HT-29 (cell line): ENCODE measurements around the gene CTAGE9. TPM values are rescaled to one million over a fixed set of nuclear protein-coding genes. Genes with fewer than 3 reads are reported as not detected.
"Not testable (repeated sequence)": the region's sequence is repeated elsewhere in the genome, so short reads cannot be mapped to it uniquely, and the experiment has no call there.

Source experiments
- DNase-seq: peaks from one replicate; pipeline ENCODE4 v3.0.0-alpha.2; 2015; ENCODE audit warnings: low spot score
- total RNA-seq: library from RNA; depleted of rRNA; stranded (reverse); fragments of >200 nt; shearing (Covaris generic); gene quantifications from 2 replicates; pipeline ENCODE4 v1.2.3, GENCODE V29; 2014; rRNA removed

Gene CTAGE9, protein sequence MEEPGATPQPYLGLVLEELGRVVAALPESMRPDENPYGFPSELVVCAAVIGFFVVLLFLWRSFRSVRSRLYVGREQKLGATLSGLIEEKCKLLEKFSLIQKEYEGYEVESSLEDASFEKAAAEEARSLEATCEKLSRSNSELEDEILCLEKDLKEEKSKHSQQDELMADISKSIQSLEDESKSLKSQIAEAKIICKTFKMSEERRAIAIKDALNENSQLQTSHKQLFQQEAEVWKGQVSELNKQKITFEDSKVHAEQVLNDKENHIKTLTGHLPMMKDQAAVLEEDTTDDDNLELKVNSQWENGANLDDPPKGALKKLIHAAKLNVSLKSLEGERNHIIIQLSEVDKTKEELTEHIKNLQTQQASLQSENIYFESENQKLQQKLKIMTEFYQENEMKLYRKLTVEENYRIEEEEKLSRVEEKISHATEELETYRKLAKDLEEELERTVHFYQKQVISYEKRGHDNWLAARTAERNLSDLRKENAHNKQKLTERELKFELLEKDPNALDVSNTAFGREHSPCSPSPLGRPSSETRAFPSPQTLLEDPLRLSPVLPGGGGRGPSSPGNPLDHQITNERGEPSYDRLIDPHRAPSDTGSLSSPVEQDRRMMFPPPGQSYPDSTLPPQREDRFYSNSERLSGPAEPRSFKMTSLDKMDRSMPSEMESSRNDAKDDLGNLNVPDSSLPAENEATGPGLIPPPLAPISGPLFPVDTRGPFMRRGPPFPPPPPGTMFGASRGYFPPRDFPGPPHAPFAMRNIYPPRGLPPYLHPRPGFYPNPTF
- not detected in 2 replicates for total RNA-seq

DNA sequence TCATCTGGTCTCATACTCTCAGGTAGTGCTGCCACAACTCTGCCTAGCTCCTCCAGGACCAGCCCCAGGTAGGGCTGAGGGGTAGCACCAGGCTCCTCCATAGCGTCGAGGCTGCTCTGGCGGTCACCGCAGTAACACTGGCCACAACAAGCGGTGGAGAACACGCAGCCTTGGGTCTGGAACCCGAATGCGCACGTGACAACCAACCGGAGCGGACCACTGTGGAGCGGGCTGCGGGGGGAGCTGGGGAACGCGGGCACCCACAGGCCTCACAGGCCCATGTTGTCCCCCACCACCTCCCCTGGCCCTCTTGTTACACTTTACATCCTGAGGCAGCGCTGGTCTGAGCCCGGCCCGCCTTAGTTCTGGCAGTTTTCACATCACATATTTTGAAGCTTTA lies at the start of gene CTAGE9:
Gene CTAGE9 (minus strand): TSS at position 101 of the 400 bp plus-strand sequence. CDS start 0 bp downstream, at position 101.
- not testable (repeated sequence) for DNase-seq

DNA sequence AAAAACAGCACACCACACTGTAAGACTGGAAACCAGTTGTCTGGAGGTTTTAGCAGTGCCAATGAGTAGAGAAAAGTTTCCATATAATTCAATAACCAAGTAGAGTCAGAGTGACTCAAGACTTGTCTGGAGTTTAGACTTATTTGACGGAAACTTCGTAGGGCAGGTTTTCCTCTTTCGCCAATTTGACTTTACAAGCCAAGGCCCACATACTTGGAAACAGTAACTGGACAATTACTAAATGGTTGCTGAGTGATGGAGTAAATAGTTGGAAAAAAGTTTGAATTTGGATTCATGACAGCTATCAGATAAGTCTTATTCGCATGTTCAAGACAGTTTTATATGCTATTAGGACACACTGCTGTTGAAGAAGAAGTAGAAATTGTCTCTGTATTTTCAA lies 48.1 kb upstream of the CTAGE9 start:
- no peak for DNase-seq

DNA sequence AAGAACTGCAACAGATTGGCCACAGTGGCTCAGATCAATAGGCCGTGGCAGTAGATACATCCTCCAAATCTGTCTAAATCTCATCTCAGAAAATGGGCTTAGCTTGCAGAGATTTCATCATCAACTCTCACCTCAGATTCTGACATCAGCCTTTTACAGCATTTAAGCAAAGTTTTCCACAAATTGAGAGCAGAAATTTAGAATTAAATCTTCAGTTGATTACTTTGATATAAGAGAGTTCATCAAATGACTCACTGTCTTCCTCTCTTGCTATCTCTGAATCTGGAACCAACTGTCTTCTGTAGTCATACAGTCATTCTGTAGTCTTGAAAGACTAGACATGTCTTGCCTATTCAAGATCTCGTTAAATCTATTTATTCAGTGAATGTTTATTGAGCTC lies 45.2 kb upstream of the CTAGE9 start:
- no peak for DNase-seq

DNA sequence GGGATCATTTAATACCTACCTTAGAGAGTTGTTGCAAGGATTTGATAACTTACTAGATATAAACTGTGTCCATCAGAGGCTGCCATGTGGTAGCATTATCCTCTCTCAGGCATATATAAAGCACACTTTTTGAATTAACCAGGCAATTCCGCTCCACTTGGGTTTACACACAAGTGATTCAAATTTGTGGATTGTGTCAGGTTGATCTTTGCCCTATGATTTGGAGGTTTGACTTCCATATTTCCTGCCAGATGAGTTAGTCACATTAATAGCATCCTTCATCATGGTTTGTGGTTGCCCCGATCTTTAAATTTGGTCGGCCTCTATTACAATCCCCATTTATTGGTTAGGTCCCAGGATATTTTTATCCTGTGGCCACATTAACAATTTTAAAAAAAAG lies 44.8 kb upstream of the CTAGE9 start:
- no peak for DNase-seq

DNA sequence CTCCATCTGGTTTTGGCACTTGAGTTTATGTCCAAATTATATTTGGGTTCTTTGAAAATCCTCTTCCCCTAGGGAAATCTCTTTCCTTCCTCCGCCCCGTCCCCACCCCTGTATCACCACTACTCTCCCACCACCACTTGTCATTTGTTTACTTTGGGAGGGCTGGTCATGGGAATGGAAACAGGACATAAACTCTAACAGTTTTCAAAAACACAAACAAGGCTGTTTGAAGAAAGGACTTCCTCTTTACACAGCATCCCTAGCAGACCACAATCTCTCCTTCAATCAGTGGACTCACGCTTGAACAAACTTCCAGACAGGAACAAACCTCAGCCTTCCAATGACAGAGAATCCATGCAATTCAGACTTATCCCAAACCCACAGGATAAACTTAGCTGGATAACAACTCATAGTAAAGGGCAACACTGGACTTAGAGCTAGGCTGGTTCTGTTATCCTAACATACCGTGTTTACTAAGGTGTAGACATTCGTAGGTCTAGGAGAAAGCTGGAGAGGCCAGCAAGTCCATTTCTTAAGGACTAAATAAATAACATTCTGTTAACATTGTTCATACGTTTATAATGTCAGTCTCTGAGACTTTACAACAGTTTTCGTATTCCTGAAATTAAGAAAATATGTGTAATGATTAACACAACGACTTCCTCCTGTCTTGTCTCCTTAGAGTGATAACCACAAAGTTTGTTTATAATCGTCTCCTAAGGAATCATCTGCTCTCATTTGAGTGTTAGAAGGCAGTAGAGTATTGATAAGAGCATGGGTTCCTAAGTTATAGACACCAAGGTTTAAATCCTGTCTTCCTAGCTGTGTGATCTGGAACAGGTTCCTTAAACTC lies 44.1 kb upstream of the CTAGE9 start:
- no peak for DNase-seq

DNA sequence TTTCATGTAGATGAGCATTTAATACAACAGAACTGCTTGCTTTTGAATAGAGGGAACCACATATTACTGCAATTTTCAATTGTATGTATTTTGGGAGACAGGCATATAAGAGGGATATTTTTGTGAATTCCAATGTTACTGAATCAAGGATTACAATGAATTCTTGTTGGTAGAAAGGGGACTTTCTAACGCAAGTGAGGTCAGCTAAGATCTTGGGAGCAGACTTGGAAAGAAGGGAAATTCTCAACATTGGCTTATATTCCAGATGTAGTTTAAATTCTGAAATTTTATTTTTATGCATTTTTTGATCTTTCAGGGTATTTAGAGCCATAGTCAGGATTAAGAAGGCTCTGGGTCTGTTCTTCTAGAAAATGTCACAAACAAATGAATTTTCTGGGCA lies 43.3 kb upstream of the CTAGE9 start:
- no peak for DNase-seq

DNA sequence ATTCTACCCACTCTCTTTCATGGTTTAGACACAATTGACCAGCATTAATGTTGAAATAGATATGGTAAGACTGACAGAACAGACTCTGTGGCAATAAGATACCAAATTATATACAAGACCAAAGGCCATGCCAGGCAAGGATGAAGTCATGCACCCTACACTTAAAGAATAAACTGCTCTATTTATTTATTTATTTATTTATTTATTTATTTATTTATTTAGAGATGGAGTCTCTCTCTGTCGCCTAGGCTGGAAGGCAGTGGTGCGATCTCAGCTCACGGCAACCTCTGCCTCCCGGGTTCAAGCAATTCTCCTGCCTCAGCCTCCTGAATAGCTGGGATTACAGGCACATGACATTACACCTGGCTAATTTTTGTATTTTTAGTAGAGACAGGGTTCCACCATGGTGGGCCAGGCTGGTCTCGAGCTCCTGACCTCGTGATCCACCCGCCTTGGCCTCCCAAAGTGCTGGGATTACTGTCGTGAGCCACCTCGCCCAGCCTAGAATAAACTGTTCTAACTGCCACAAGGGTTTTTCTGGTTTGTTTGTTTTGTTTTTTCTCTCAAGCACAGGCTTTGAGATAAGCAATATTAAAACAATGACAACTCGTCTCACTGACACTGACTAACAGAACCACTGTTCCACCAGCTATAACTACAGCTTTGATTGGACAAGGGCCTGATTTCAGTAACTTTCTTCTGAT lies 40.3 kb upstream of the CTAGE9 start:
- DNase-seq: not testable (repeated sequence)

DNA sequence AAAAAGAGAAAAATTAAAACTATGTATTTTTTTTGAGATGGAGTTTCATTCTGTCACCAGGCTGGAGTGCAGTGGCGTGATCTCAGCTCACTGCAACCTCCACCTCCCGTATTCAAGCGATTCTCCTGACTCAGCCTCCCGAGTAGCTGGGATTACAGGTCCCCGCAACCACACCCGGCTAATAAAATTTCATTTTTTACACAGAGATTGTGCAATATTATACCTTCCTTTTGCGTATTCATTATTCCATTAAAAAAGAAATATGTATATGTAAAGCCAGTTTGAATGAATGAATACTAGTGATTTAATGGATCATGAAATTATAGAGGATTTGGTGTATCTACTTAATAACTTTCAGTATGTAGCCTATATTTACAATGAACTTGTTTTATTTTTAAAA lies 38.2 kb upstream of the CTAGE9 start:
- DNase-seq: no peak

DNA sequence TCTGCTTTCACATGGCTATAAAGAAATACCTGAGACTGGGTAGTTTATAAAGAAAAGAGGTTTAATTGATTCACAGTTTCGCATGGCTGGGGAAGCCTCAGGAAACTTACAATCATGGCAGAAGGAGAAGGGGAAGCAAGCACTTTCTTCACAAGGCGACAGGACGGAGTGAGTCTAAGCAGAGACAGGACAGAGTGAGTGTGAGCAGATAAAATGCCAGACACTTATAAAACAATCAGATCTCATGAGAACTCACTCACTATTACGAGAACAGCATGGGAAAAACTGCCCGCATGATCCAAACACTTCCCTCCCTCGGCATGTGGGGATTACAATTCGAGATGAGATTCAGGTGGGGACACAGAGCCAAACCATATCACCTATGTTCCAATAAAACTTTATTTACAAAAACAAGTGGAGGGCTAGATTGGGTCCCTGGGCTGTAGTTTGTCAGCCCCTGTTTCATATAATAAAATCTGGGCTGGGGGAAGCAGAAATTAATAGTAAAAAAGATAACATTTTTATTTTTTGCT lies 37.1 kb upstream of the CTAGE9 start:
- DNase-seq: no peak

DNA sequence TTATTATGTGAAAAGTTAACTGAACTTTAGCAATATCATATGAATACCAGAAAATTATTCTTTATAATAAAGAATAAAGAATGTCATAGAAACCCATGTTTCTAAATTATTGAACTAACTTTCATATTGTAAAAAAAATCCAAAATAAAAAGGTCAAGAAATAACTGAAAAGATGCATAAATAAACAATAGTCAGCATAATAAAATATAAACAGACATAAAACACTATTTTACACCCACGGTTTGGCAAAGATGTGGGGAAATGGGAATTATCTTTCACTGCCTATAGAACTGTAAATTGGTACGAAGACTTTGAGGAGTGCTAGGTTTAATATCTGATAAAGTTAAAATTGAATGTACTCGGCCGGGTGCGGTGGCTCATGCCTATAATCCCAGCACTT lies 34.7 kb upstream of the CTAGE9 start:
- no peak for DNase-seq

DNA sequence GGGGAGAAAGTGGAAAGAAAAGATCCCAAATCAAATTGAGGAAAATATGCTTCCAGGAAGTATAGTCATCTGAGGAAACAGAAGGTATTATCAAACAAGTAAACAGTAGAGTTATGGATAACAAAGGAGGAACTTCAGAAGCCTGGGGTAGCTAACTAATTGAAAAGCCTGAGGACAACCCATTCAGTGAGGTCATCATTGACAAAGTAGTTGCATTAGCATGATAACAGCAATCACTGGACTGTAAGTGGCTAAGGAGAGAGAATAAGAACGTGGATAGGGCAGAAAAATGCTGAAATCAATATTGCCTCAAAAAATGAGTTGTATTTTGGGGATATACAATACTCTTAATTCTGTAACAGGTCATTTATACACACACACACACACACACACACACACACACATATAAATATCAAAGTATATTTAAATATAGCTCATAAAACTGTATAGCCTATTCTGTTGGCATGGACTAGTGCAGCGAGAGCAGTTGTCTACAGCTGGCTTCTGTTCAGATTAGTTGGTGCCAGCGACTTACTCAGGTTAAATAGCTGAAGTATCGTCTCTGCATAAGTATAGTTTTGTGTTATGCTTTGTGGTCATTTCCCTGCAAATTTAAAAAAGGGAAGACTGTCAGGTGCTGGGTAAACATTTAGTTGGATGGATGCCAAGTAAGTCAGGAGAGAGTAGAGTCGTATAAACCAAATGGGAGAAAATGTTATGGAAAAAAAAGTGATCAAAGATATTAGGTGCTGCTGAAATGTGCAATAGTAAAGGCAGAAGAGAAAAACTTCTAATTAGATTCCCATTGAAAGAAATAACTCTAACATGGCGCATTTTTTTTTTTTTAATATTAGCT lies 33.8 kb upstream of the CTAGE9 start:
- peak; percentile 8 for DNase-seq

DNA sequence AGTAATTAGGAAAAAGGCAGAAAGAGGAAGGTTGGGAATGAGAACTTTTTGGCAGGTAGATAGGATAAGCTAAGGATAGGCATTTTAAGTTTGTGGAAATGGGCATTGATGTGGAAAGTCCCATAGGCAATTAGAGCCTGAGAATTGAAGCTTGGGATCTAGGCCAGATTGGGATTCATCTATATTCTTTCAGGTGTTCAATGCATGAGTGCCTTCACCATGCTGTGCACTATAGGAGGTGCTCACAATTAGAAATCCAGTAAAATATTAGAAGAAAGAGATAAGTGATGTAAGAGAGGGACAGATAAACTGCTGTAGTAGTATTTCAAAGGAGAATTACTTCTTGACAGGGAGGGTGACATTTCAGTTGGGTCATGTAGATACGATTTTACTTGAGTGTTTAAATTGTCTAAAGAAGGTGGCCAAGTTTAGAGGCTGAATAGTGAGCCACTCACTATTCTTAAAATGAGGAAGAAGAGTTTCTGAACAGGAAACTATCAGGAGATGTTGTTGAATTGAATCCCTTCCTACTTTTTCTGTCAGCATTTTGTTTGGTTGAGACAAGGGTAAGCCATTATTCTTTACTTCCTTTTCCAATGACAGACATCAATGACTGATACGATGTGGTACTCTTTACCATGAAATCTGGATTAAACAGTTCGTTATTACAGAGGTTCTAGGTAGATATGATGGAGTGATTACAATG lies 31.0 kb upstream of the CTAGE9 start:
- no peak for DNase-seq

DNA sequence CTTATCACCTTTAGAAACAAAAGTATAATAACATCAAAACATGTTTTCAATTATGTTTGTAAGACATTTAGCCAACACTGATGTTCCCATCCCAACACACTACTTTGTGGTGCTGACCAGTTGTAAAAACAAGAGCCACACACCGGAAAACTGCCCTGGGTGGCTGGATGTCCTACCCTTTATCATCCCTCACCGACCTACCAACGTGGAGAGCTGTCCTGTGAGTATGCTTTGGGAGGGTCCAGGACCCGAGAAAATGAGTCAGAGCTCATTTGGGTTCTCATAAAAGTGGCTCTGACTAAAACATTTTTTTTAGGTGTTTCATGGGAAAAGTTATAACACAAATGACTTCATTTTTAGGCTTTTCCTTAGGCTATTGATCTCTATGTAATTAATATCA lies 29.3 kb upstream of the CTAGE9 start:
- DNase-seq: no peak

DNA sequence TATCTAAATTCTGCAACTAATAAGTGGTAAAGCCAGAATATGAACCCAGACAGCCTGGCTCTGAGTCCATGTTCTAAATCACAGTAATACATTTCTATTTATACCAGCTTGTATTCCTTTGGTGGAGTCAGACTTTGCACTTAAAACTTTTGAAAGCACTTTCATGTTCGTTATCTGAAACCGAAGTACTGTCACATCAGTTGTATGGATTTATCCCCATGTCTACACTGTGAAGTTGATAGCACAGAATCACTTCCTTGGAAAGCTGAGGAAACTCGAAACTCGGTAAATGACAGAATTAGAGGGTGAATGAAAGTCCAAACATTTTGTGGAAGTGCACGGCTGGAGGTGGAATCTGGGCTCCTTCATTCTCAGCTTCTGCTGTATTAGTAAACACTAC lies 28.3 kb upstream of the CTAGE9 start:
- no peak for DNase-seq

DNA sequence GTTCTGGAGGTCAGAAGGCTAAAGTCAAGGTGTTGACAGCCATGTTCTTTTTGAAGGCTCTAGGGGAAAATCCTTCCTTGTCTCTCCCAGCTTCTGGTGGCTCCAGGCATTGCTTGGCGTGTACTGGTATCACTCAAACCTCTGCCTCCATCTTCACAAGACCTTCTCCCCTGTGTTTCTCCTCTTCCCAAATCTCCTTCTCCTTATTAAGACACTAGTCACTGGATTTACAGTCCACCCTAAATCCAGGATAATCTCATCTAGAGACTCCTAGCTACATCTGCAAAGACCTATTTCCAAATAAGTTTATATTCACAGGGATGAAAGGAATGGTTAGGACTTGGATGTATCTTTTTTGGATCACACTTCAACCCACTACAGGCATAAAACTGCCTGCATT lies 26.0 kb upstream of the CTAGE9 start:
- DNase-seq: no peak

DNA sequence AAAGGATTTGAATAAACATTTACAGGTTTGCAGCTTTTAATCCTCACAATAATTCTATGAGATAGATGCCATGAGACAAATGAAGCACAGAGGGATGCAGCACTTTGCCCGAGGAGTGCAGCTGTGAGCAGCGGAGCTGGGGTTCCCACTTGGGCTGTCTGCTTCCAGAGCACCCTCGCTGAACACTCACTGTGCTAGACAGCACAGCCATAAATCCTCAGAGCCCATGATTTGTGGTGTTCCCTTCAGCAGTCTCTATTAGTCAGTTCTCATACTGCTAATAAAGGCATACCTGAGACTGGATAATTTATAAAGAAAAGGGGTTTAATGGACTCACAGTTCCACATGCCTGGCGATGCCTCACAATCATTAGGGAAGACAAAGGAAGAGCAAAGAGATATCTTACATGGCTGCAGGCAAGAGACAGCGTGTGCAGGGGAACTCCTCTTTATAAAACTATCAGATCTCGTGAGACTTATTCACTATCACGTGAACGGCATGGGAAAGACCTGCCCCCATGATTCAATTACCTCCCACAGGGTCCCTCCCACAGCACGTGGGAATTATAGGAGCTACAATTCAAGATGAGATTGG lies 25.3 kb upstream of the CTAGE9 start:
- no peak for DNase-seq

DNA sequence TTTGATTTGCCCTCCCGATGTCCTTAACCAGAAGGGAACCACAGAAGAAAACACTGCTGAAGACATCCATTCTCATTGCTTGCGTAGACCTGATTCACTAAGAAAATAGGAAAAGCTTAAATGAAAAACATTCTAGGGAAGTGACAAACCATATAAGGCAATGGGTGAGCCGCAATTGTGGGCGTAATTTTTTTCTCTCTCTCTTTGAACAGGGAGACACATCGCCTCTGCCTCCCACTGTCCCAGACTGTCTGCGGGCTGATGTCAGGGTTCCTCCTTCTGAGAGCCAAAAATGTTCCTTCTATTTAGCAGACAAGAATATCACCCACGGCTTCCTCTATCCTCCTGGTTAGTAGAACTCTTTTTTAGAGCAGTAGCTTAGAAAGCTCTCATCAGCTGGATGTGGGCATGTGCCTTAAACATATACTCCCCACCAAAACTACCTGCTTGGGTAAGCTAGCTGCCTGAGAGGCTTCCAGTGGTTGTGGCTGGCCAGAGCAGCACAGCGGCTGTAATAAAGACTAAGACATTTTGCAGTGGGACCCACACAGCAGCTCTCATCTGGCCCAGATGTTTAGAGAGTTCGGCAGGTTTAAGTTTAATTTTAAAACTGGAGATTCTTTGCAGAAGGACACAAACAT lies 22.7 kb upstream of the CTAGE9 start:
- DNase-seq: no peak

DNA sequence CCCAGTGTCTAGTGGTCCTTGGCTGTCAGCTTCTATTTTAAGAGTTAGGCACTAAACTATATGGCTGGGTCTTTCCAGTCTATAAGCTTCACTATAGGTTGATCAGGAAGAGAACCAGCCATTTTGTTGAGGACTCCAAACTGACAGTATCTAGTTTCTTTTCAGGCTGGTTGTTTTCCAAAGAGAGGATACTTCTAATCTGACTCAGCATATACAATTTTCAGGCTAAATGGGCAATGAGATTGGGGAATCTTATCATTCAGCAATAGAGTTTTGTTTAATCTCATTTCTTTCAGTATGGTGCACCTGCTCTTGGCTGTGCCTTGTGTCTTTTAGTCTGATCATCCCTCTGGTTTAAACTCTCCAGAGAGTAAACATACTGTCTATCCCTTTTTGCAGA lies 20.4 kb upstream of the CTAGE9 start:
- no peak for DNase-seq

DNA sequence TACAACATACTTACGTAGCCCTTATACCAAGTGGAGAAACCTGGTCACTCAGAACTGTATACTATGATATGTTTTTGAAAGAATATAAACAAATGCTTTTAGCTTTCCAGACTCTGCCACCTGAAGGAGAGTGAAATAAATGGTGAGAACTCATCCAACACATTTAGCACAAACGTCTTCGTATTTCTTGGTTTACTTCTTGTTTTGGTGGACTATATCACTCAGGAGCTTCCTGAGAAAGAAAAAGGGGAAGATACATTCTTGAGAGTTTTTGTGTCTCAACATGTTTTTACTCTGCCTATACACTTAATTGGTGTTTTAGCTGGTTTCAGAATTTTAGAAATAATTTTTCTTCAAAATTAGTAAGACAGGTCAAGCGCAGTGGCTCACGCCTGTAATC lies 19.4 kb upstream of the CTAGE9 start:
- no peak for DNase-seq
